ENCODE results near the gene ZBTB11.
"Not testable (repeated sequence)": the region's sequence is repeated elsewhere in the genome, so short reads cannot be mapped to it uniquely, and the experiment has no call there.

Gene ZBTB11

DNA sequence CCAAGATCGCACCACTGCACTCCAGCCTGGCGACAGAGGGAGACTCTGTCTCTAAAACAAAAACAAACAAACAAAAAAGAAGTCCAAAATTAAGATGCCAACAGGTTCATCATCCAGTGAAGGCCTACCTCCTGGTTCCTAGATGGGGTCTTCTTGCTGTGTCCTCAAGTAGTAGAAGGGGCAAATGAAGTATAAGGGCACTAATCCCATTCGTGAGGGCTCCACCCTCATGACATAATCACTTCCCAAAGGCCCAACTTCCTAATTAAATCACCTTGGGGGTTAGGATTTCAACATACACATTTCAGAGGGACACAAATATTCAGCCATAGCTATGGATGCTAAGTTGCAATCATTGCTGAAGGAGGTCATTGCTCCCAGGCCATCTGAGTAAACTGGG lies 57.2 kb downstream of the ZBTB11 start:
- H3K9me3 ChIP-seq (ENCODE audit: control insufficient read depth in 2 of 2, low read length in 2 of 2) = no peaks in the 10 kb centered on the region
- no peaks in the 10 kb centered on the region for H3K4me1 ChIP-seq (ENCODE audit: control insufficient read depth in 2 of 2, insufficient read depth in 2 of 2, low read length in 2 of 2)
- no peaks in the 10 kb centered on the region for H3K27me3 ChIP-seq (ENCODE audit: control insufficient read depth in 2 of 2, insufficient read depth in 2 of 2, low read length in 2 of 2)
- no peak overlapping the region for H3K9ac ChIP-seq (ENCODE audit: low read depth in 1 of 2, low read length in 2 of 2)
- no peak overlapping the region for H3K27ac ChIP-seq (ENCODE audit: low read depth in 2 of 2, low read length in 2 of 2)
- no peak overlapping the region for H3K4me3 ChIP-seq (ENCODE audit: low read length in 2 of 2)
- H3K36me3 ChIP-seq (ENCODE audit: control insufficient read depth in 2 of 2, insufficient read depth in 2 of 2, low read length in 2 of 2) = no peaks in the 10 kb centered on the region

DNA sequence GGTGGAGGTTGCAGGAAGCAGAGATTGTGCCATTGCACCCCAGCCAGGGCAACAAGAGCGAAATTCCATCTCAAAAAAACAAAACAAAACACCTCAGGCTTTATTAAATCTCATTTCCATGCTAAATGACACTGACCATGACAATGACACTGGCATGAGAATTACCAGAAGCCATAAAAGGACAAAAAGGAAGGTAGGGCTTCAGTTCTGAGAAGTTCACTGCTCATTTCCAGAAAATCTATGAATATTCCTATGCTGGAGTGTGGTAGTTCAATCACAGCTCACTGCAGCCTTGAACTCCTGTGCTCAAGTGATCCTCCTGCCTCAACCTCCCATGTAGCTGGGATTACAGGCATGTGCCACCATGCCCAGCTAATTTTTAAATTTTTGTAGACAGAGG lies 58.2 kb downstream of the ZBTB11 start:
- H3K9me3 ChIP-seq (ENCODE audit: control insufficient read depth in 2 of 2, low read length in 2 of 2) = no peaks in the 10 kb centered on the region
- H3K4me3 ChIP-seq (ENCODE audit: low read length in 2 of 2) = no peak overlapping the region
- H3K27ac ChIP-seq (ENCODE audit: low read depth in 2 of 2, low read length in 2 of 2) = no peak overlapping the region
- H3K36me3 ChIP-seq (ENCODE audit: control insufficient read depth in 2 of 2, insufficient read depth in 2 of 2, low read length in 2 of 2) = no peaks in the 10 kb centered on the region
- H3K4me1 ChIP-seq (ENCODE audit: control insufficient read depth in 2 of 2, insufficient read depth in 2 of 2, low read length in 2 of 2) = no peaks in the 10 kb centered on the region
- no peak overlapping the region for H3K9ac ChIP-seq (ENCODE audit: low read depth in 1 of 2, low read length in 2 of 2)
- H3K27me3 ChIP-seq (ENCODE audit: control insufficient read depth in 2 of 2, insufficient read depth in 2 of 2, low read length in 2 of 2) = no peaks in the 10 kb centered on the region

- H3K4me3 ChIP-seq (ENCODE audit: low read length in 2 of 2) = no peak overlapping the region
- H3K9ac ChIP-seq (ENCODE audit: low read depth in 1 of 2, low read length in 2 of 2) = no peak overlapping the region
- H3K27me3 ChIP-seq (ENCODE audit: control insufficient read depth in 2 of 2, insufficient read depth in 2 of 2, low read length in 2 of 2) = no peaks in the 10 kb centered on the region
- no peak overlapping the region for H3K27ac ChIP-seq (ENCODE audit: low read depth in 2 of 2, low read length in 2 of 2)
- H3K36me3 ChIP-seq (ENCODE audit: control insufficient read depth in 2 of 2, insufficient read depth in 2 of 2, low read length in 2 of 2) = no peaks in the 10 kb centered on the region
- no peaks in the 10 kb centered on the region for H3K9me3 ChIP-seq (ENCODE audit: control insufficient read depth in 2 of 2, low read length in 2 of 2)
- H3K4me1 ChIP-seq (ENCODE audit: control insufficient read depth in 2 of 2, insufficient read depth in 2 of 2, low read length in 2 of 2) = no peaks in the 10 kb centered on the region
Observed at GRCh38 chr3:101617478-101617877, 59.5 kb downstream of the ZBTB11 start.

GRCh38 chr3:101615525-101615924 lies 61.4 kb downstream of the ZBTB11 start:
- no peaks in the 10 kb centered on the region for H3K4me1 ChIP-seq (ENCODE audit: control insufficient read depth in 2 of 2, insufficient read depth in 2 of 2, low read length in 2 of 2)
- H3K9ac ChIP-seq (ENCODE audit: low read depth in 1 of 2, low read length in 2 of 2) = no peak overlapping the region
- H3K27ac ChIP-seq (ENCODE audit: low read depth in 2 of 2, low read length in 2 of 2) = no peak overlapping the region
- no peaks in the 10 kb centered on the region for H3K9me3 ChIP-seq (ENCODE audit: control insufficient read depth in 2 of 2, low read length in 2 of 2)
- no peaks in the 10 kb centered on the region for H3K36me3 ChIP-seq (ENCODE audit: control insufficient read depth in 2 of 2, insufficient read depth in 2 of 2, low read length in 2 of 2)
- H3K27me3 ChIP-seq (ENCODE audit: control insufficient read depth in 2 of 2, insufficient read depth in 2 of 2, low read length in 2 of 2) = no peaks in the 10 kb centered on the region
- no peak overlapping the region for H3K4me3 ChIP-seq (ENCODE audit: low read length in 2 of 2)

DNA sequence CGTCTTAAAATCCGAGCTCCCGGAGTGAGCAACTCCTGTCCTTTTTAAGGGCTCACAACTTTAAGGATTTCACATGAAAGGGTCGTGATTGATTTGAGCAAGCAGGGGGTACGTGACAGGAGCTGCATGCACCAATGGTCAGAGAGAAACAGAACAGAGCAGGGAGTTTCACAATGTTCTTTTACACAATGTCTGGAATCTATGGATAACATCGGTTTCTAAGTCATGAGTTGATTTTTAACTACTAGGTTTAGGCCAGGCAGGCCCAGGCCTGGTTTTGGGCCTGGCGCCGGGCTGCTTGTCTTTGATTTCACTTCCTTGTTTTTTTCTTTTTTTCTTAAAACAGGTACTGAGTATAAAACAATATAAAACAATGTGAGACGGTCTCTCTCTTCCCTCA lies 63.9 kb downstream of the ZBTB11 start:
- H3K9ac ChIP-seq (ENCODE audit: low read depth in 1 of 2, low read length in 2 of 2); H3K4me3 ChIP-seq (ENCODE audit: low read length in 2 of 2); H3K27ac ChIP-seq (ENCODE audit: low read depth in 2 of 2, low read length in 2 of 2); H3K4me1 ChIP-seq (ENCODE audit: control insufficient read depth in 2 of 2, insufficient read depth in 2 of 2, low read length in 2 of 2); H3K27me3 ChIP-seq (ENCODE audit: control insufficient read depth in 2 of 2, insufficient read depth in 2 of 2, low read length in 2 of 2); H3K36me3 ChIP-seq (ENCODE audit: control insufficient read depth in 2 of 2, insufficient read depth in 2 of 2, low read length in 2 of 2); H3K9me3 ChIP-seq (ENCODE audit: control insufficient read depth in 2 of 2, low read length in 2 of 2): not testable (repeated sequence)

DNA sequence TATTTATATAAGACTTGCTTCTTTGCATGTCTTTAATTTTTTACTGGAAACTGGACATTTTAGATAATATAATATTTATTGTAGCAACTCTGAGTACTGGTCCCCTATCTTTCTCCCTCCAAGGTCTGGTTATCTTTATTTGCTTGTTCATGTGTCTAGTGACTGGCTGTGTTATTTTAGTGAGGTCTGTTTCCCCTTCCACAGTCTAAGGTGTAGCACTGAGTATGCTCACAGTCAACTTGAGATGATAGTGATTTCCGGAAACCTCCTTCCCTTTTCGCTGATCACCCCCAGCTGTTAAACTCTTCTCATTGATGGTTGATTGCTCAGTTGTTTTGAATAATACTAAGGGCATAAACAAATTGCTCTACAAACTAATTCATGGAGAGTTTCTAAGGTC lies 65.9 kb downstream of the ZBTB11 start:
- no peak overlapping the region for H3K27ac ChIP-seq (ENCODE audit: low read depth in 2 of 2, low read length in 2 of 2)
- no peaks in the 10 kb centered on the region for H3K4me1 ChIP-seq (ENCODE audit: control insufficient read depth in 2 of 2, insufficient read depth in 2 of 2, low read length in 2 of 2)
- H3K9me3 ChIP-seq (ENCODE audit: control insufficient read depth in 2 of 2, low read length in 2 of 2) = no peaks in the 10 kb centered on the region
- no peak overlapping the region for H3K4me3 ChIP-seq (ENCODE audit: low read length in 2 of 2)
- no peaks in the 10 kb centered on the region for H3K36me3 ChIP-seq (ENCODE audit: control insufficient read depth in 2 of 2, insufficient read depth in 2 of 2, low read length in 2 of 2)
- H3K27me3 ChIP-seq (ENCODE audit: control insufficient read depth in 2 of 2, insufficient read depth in 2 of 2, low read length in 2 of 2) = no peaks in the 10 kb centered on the region
- no peak overlapping the region for H3K9ac ChIP-seq (ENCODE audit: low read depth in 1 of 2, low read length in 2 of 2)

GRCh38 chr3:101605398-101605797 lies 71.5 kb downstream of the ZBTB11 start:
- H3K4me1 ChIP-seq (ENCODE audit: control insufficient read depth in 2 of 2, insufficient read depth in 2 of 2, low read length in 2 of 2); H3K9me3 ChIP-seq (ENCODE audit: control insufficient read depth in 2 of 2, low read length in 2 of 2); H3K27me3 ChIP-seq (ENCODE audit: control insufficient read depth in 2 of 2, insufficient read depth in 2 of 2, low read length in 2 of 2); H3K36me3 ChIP-seq (ENCODE audit: control insufficient read depth in 2 of 2, insufficient read depth in 2 of 2, low read length in 2 of 2); H3K4me3 ChIP-seq (ENCODE audit: low read length in 2 of 2); H3K9ac ChIP-seq (ENCODE audit: low read depth in 1 of 2, low read length in 2 of 2); H3K27ac ChIP-seq (ENCODE audit: low read depth in 2 of 2, low read length in 2 of 2): not testable (repeated sequence)

DNA sequence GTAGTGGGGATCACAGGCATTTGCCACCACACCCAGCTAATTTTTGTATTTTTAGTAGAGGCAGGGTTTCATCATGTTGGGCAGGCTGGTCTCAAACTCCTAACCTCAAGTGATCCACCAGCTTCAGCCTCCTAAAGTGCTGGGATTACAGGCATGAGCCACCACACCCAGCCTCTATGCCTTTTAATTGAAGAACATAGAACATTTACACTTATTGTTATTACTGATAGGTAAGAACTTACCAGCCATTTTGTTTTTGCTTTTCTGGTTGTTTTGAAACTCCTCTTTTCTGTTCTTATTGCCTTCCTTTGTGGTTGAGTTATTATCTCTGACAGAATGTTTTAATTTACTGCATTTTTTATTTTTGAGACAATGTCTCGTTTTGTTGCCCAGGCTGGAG lies 73.7 kb downstream of the ZBTB11 start:
- Histone ChIP-seq H3K9me3 (ENCODE audit: control insufficient read depth in 2 of 2, low read length in 2 of 2) (no peaks in the 10 kb centered on the region), H3K9ac (ENCODE audit: low read depth in 1 of 2, low read length in 2 of 2) (no peak overlapping the region), H3K4me3 (ENCODE audit: low read length in 2 of 2) (no peak overlapping the region), H3K4me1 (ENCODE audit: control insufficient read depth in 2 of 2, insufficient read depth in 2 of 2, low read length in 2 of 2) (no peaks in the 10 kb centered on the region), H3K27me3 (ENCODE audit: control insufficient read depth in 2 of 2, insufficient read depth in 2 of 2, low read length in 2 of 2) (no peaks in the 10 kb centered on the region), H3K27ac (ENCODE audit: low read depth in 2 of 2, low read length in 2 of 2) (no peak overlapping the region), H3K36me3 (ENCODE audit: control insufficient read depth in 2 of 2, insufficient read depth in 2 of 2, low read length in 2 of 2) (no peaks in the 10 kb centered on the region)

GRCh38 chr3:101602731-101603130 lies 74.2 kb downstream of the ZBTB11 start:
- H3K27me3 ChIP-seq (ENCODE audit: control insufficient read depth in 2 of 2, insufficient read depth in 2 of 2, low read length in 2 of 2) = no peaks in the 10 kb centered on the region
- H3K27ac ChIP-seq (ENCODE audit: low read depth in 2 of 2, low read length in 2 of 2) = no peak overlapping the region

More at GRCh38 chr3:101602731-101603130, 74.2 kb downstream of the ZBTB11 start:
- H3K9ac ChIP-seq (ENCODE audit: low read depth in 1 of 2, low read length in 2 of 2) = no peak overlapping the region
- H3K4me1 ChIP-seq (ENCODE audit: control insufficient read depth in 2 of 2, insufficient read depth in 2 of 2, low read length in 2 of 2) = no peaks in the 10 kb centered on the region
- H3K9me3 ChIP-seq (ENCODE audit: control insufficient read depth in 2 of 2, low read length in 2 of 2) = no peaks in the 10 kb centered on the region
- H3K4me3 ChIP-seq (ENCODE audit: low read length in 2 of 2) = no peak overlapping the region
- H3K36me3 ChIP-seq (ENCODE audit: control insufficient read depth in 2 of 2, insufficient read depth in 2 of 2, low read length in 2 of 2) = no peaks in the 10 kb centered on the region
